KOPT-K1 (cell line): ENCODE results near the gene PGRMC2.

Experiments
- H3K27ac ChIP-seq: fragments of 200-600 bp; sonication (generic); 2 replicates; pipeline ENCODE4 v1.5.1; 2016; ENCODE audit warnings: antibody characterized with exemption, mild to moderate bottlenecking, low read depth, low read length; ENCODE audit not compliant: poor library complexity, severe bottlenecking
- H3K36me3 ChIP-seq: fragments of 200-600 bp; sonication (generic); 2 replicates; pipeline ENCODE4 v1.5.1; 2017; ENCODE audit warnings: antibody characterized with exemption, mild to moderate bottlenecking, low read length, moderate library complexity; ENCODE audit not compliant: insufficient read depth
- H3K9me3 ChIP-seq: fragments of 200-600 bp; sonication (generic); 2 replicates; pipeline ENCODE4 v1.5.1; 2017; ENCODE audit warnings: antibody characterized with exemption, low read length, mild to moderate bottlenecking; ENCODE audit not compliant: insufficient read depth, poor library complexity, severe bottlenecking

The PGRMC2 gene

GRCh38 chr4:128227991-128228571, 59.5 kb downstream of the PGRMC2 start:
- no peaks in the 10 kb centered on the region for H3K9me3 ChIP-seq
- H3K36me3 ChIP-seq, result no peaks in the 10 kb centered on the region
- H3K27ac ChIP-seq, result no peak overlapping the region

GRCh38 chr4:128225148-128225547, 62.5 kb downstream of the PGRMC2 start:
- Histone ChIP-seq H3K9me3 (no peaks in the 10 kb centered on the region), H3K36me3 (no peaks in the 10 kb centered on the region), H3K27ac (no peak overlapping the region)

DNA sequence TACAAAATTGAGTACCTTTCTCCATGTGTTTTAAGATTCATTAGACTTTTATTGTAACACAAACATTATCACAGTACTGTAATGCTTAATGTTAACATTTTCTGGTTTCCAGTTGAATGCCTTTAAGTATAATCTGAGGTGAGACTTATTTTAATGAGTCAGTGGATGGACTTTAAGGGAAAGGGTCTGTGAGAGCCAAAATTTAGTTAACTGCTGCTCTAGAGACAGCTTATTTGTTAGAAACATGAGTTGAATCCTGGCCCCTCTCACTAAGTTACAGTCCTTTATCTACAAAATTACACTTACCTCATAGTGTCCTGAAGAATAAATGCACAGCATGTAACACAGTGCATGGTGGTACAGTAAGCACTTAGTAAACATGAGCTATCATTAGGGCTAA, 66.0 kb downstream of the PGRMC2 start:
- Histone ChIP-seq H3K27ac (no peak overlapping the region), H3K9me3 (no peaks in the 10 kb centered on the region), H3K36me3 (no peaks in the 10 kb centered on the region)

- H3K9me3 ChIP-seq, result no peaks in the 10 kb centered on the region
- no peak overlapping the region for H3K27ac ChIP-seq
- no peaks in the 10 kb centered on the region for H3K36me3 ChIP-seq
These were observed 67.1 kb downstream of the PGRMC2 start for GRCh38 chr4:128220286-128221235.
